ENCODE results near the gene C16orf74.

The C16orf74 gene

GRCh38 chr16:85687651-85688471 lies 63.0 kb downstream of the C16orf74 start:
- no peaks in the 10 kb centered on the region for H3K9me3 ChIP-seq (ENCODE audit: control insufficient read depth, low read length)
- H3K9ac ChIP-seq (ENCODE audit: low read length), result no peak overlapping the region
- H3K27me3 ChIP-seq (replicated peaks; ENCODE audit: control insufficient read depth, insufficient read depth, low read length), result peaks cover 17% of the 10 kb centered on the region
- H3K36me3 ChIP-seq (ENCODE audit: control insufficient read depth, insufficient read depth, low read length, severe bottlenecking), result no peaks in the 10 kb centered on the region
- DNase-seq (ENCODE audit: low read depth), result no peak
- no peaks in the 10 kb centered on the region for H3K4me1 ChIP-seq (ENCODE audit: control insufficient read depth, insufficient read depth, low read length)
- H3K4me3 ChIP-seq (ENCODE audit: low read length), result peak overlapping the region; percentile 86

GRCh38 chr16:85686912-85687591 lies 63.8 kb downstream of the C16orf74 start:
- Histone ChIP-seq H3K9me3 (ENCODE audit: control insufficient read depth, low read length) (no peaks in the 10 kb centered on the region), H3K4me3 (ENCODE audit: low read length) (no peak overlapping the region), H3K9ac (ENCODE audit: low read length) (no peak overlapping the region), H3K27me3 (replicated peaks; ENCODE audit: control insufficient read depth, insufficient read depth, low read length) (peaks cover 9% of the 10 kb centered on the region), H3K36me3 (ENCODE audit: control insufficient read depth, insufficient read depth, low read length, severe bottlenecking) (no peaks in the 10 kb centered on the region), H3K4me1 (ENCODE audit: control insufficient read depth, insufficient read depth, low read length) (no peaks in the 10 kb centered on the region)
- no peak for DNase-seq (ENCODE audit: low read depth)

- Histone ChIP-seq H3K9me3 (ENCODE audit: control insufficient read depth, low read length) (no peaks in the 10 kb centered on the region), H3K4me3 (ENCODE audit: low read length) (no peak overlapping the region), H3K36me3 (ENCODE audit: control insufficient read depth, insufficient read depth, low read length, severe bottlenecking) (no peaks in the 10 kb centered on the region), H3K9ac (ENCODE audit: low read length) (no peak overlapping the region), H3K4me1 (ENCODE audit: control insufficient read depth, insufficient read depth, low read length) (no peaks in the 10 kb centered on the region), H3K27me3 (replicated peaks; ENCODE audit: control insufficient read depth, insufficient read depth, low read length) (peaks cover 7% of the 10 kb centered on the region)
- no peak for DNase-seq (ENCODE audit: low read depth)
Measured at GRCh38 chr16:85685251-85685650, 65.6 kb downstream of the C16orf74 start.

- Histone ChIP-seq H3K27me3 (replicated peaks; ENCODE audit: control insufficient read depth, insufficient read depth, low read length) (no peaks in the 10 kb centered on the region), H3K36me3 (ENCODE audit: control insufficient read depth, insufficient read depth, low read length, severe bottlenecking) (peaks cover 10% of the 10 kb centered on the region)
- DNase-seq (ENCODE audit: low read depth), result no peak
Measured at GRCh38 chr16:85683363-85683762, 67.5 kb downstream of the C16orf74 start.

GRCh38 chr16:85682516-85682915 lies 68.4 kb downstream of the C16orf74 start:
- peaks cover 17% of the 10 kb centered on the region for H3K36me3 ChIP-seq (ENCODE audit: control insufficient read depth, insufficient read depth, low read length, severe bottlenecking)
- no peaks in the 10 kb centered on the region for H3K4me1 ChIP-seq (ENCODE audit: control insufficient read depth, insufficient read depth, low read length)

More at GRCh38 chr16:85683363-85683762, 67.5 kb downstream of the C16orf74 start:
- no peak overlapping the region for H3K9ac ChIP-seq (ENCODE audit: low read length)
- no peak overlapping the region for H3K4me3 ChIP-seq (ENCODE audit: low read length)
- no peaks in the 10 kb centered on the region for H3K4me1 ChIP-seq (ENCODE audit: control insufficient read depth, insufficient read depth, low read length)
- no peaks in the 10 kb centered on the region for H3K9me3 ChIP-seq (ENCODE audit: control insufficient read depth, low read length)

GRCh38 chr16:85681255-85681654 lies 69.6 kb downstream of the C16orf74 start:
- Histone ChIP-seq H3K36me3 (ENCODE audit: control insufficient read depth, insufficient read depth, low read length, severe bottlenecking) (peaks cover 21% of the 10 kb centered on the region), H3K4me3 (ENCODE audit: low read length) (no peak overlapping the region)

More at GRCh38 chr16:85682516-85682915, 68.4 kb downstream of the C16orf74 start:
- Histone ChIP-seq H3K9ac (ENCODE audit: low read length) (no peak overlapping the region), H3K4me3 (ENCODE audit: low read length) (no peak overlapping the region), H3K27me3 (replicated peaks; ENCODE audit: control insufficient read depth, insufficient read depth, low read length) (no peaks in the 10 kb centered on the region), H3K9me3 (ENCODE audit: control insufficient read depth, low read length) (no peaks in the 10 kb centered on the region)
- DNase-seq (ENCODE audit: low read depth), result no peak

GRCh38 chr16:85680352-85680944 lies 70.4 kb downstream of the C16orf74 start:
- Histone ChIP-seq H3K9me3 (ENCODE audit: control insufficient read depth, low read length) (no peaks in the 10 kb centered on the region), H3K36me3 (ENCODE audit: control insufficient read depth, insufficient read depth, low read length, severe bottlenecking) (peaks cover 27% of the 10 kb centered on the region), H3K27me3 (replicated peaks; ENCODE audit: control insufficient read depth, insufficient read depth, low read length) (no peaks in the 10 kb centered on the region), H3K4me1 (ENCODE audit: control insufficient read depth, insufficient read depth, low read length) (no peaks in the 10 kb centered on the region), H3K9ac (ENCODE audit: low read length) (no peak overlapping the region), H3K4me3 (ENCODE audit: low read length) (no peak overlapping the region)
- no peak for DNase-seq (ENCODE audit: low read depth)

More at GRCh38 chr16:85681255-85681654, 69.6 kb downstream of the C16orf74 start:
- H3K4me1 ChIP-seq (ENCODE audit: control insufficient read depth, insufficient read depth, low read length), result no peaks in the 10 kb centered on the region
- DNase-seq (ENCODE audit: low read depth), result no peak
- no peaks in the 10 kb centered on the region for H3K27me3 ChIP-seq (replicated peaks; ENCODE audit: control insufficient read depth, insufficient read depth, low read length)
- H3K9ac ChIP-seq (ENCODE audit: low read length), result no peak overlapping the region
- no peaks in the 10 kb centered on the region for H3K9me3 ChIP-seq (ENCODE audit: control insufficient read depth, low read length)

GRCh38 chr16:85679870-85680269 lies 71.0 kb downstream of the C16orf74 start:
- H3K36me3 ChIP-seq (ENCODE audit: control insufficient read depth, insufficient read depth, low read length, severe bottlenecking), result peaks cover 32% of the 10 kb centered on the region
- no peaks in the 10 kb centered on the region for H3K27me3 ChIP-seq (replicated peaks; ENCODE audit: control insufficient read depth, insufficient read depth, low read length)
- no peak overlapping the region for H3K9ac ChIP-seq (ENCODE audit: low read length)
- no peaks in the 10 kb centered on the region for H3K9me3 ChIP-seq (ENCODE audit: control insufficient read depth, low read length)
- DNase-seq (ENCODE audit: low read depth), result no peak
- H3K4me3 ChIP-seq (ENCODE audit: low read length), result no peak overlapping the region
- no peaks in the 10 kb centered on the region for H3K4me1 ChIP-seq (ENCODE audit: control insufficient read depth, insufficient read depth, low read length)

GRCh38 chr16:85678821-85679220 lies 72.1 kb downstream of the C16orf74 start:
- Histone ChIP-seq H3K4me3 (ENCODE audit: low read length) (no peak overlapping the region), H3K27me3 (replicated peaks; ENCODE audit: control insufficient read depth, insufficient read depth, low read length) (no peaks in the 10 kb centered on the region), H3K36me3 (ENCODE audit: control insufficient read depth, insufficient read depth, low read length, severe bottlenecking) (peaks cover 43% of the 10 kb centered on the region), H3K4me1 (ENCODE audit: control insufficient read depth, insufficient read depth, low read length) (peaks cover 7% of the 10 kb centered on the region), H3K9ac (ENCODE audit: low read length) (no peak overlapping the region), H3K9me3 (ENCODE audit: control insufficient read depth, low read length) (no peaks in the 10 kb centered on the region)
- DNase-seq (ENCODE audit: low read depth), result no peak

GRCh38 chr16:85678016-85678415 lies 72.9 kb downstream of the C16orf74 start:
- peaks cover 51% of the 10 kb centered on the region for H3K36me3 ChIP-seq (ENCODE audit: control insufficient read depth, insufficient read depth, low read length, severe bottlenecking)
- no peak overlapping the region for H3K9ac ChIP-seq (ENCODE audit: low read length)
- no peak overlapping the region for H3K4me3 ChIP-seq (ENCODE audit: low read length)
- DNase-seq (ENCODE audit: low read depth), result no peak
- H3K4me1 ChIP-seq (ENCODE audit: control insufficient read depth, insufficient read depth, low read length), result peaks cover 13% of the 10 kb centered on the region
- H3K27me3 ChIP-seq (replicated peaks; ENCODE audit: control insufficient read depth, insufficient read depth, low read length), result no peaks in the 10 kb centered on the region
- no peaks in the 10 kb centered on the region for H3K9me3 ChIP-seq (ENCODE audit: control insufficient read depth, low read length)

- Histone ChIP-seq H3K27me3 (replicated peaks; ENCODE audit: control insufficient read depth, insufficient read depth, low read length) (no peaks in the 10 kb centered on the region), H3K36me3 (ENCODE audit: control insufficient read depth, insufficient read depth, low read length, severe bottlenecking) (peaks cover 56% of the 10 kb centered on the region), H3K4me1 (ENCODE audit: control insufficient read depth, insufficient read depth, low read length) (peaks cover 13% of the 10 kb centered on the region), H3K9ac (ENCODE audit: low read length) (no peak overlapping the region), H3K4me3 (ENCODE audit: low read length) (no peak overlapping the region), H3K9me3 (ENCODE audit: control insufficient read depth, low read length) (no peaks in the 10 kb centered on the region)
- DNase-seq (ENCODE audit: low read depth), result no peak
Measured at GRCh38 chr16:85677383-85677967, 73.4 kb downstream of the C16orf74 start.

Measured in adipocyte (in vitro differentiated cells).